Measurements from ENCODE around the gene CACNB2. TPM values are rescaled to one million over a fixed set of nuclear protein-coding genes. Genes with fewer than 3 reads are reported as not detected.

Gene CACNB2
- total RNA-seq, 4 donors from 2014 or later: 1.6 to 13.8 (median 5.0) TPM

DNA sequence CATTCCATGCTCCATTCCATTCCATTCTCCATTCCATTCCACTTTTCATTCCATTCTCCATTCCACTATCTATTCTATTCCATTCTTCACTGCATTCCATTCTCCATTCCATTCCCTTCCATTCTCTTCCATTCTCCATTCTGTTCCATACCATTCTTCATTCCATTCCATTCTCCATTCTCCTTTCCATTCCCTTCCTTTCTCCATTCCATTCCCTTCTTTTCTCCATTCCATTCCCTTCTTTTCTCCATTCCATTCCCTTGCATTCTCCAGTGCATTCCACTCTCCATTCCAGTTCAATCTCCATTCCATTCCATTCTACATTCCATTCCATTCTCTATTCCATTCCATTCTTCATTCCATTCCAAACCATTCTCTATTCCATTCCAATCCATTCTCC lies 430.9 kb downstream of the CACNB2 start:
- Histone ChIP-seq H3K27ac (no peak overlapping the region), H3K4me1 (no peaks in the 10 kb centered on the region), H3K4me3 (no peak overlapping the region), H3K27me3 (no peaks in the 10 kb centered on the region), H3K36me3 (peaks cover 0 to 18% (median 0%) of the 10 kb centered on the region in 3 donors), H3K9me3 (peaks cover 0 to 21% (median 0%) of the 10 kb centered on the region in 4 donors)
- no peak for TF ChIP-seq POLR2A (IDR thresholded peaks at IDR 0.05)
- TF ChIP-seq, protein P1, sequence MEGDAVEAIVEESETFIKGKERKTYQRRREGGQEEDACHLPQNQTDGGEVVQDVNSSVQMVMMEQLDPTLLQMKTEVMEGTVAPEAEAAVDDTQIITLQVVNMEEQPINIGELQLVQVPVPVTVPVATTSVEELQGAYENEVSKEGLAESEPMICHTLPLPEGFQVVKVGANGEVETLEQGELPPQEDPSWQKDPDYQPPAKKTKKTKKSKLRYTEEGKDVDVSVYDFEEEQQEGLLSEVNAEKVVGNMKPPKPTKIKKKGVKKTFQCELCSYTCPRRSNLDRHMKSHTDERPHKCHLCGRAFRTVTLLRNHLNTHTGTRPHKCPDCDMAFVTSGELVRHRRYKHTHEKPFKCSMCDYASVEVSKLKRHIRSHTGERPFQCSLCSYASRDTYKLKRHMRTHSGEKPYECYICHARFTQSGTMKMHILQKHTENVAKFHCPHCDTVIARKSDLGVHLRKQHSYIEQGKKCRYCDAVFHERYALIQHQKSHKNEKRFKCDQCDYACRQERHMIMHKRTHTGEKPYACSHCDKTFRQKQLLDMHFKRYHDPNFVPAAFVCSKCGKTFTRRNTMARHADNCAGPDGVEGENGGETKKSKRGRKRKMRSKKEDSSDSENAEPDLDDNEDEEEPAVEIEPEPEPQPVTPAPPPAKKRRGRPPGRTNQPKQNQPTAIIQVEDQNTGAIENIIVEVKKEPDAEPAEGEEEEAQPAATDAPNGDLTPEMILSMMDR (IDR thresholded peaks at IDR 0.05): no peak
- TF ChIP-seq EP300 (IDR thresholded peaks at IDR 0.05): no peak
- no peak for DNase-seq (ENCODE audit: low spot score in 2 of 2)

DNA sequence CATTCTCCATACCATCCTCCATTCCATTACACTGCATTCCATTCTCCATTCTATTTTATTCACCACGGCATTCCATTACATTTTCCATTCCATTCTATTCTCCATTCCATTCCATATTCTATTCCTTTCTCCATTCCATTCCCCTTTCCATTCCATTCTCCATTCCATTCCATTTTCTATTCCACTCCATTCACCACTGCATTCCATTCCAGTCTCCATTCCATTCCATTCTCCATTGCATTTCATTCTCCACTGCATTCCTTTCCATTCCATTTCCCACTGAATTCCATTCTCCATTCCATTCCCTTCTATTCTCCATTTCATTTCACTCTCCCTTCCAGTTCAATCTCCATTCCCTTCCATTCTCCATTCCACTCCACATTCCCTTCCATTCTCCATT lies 431.6 kb downstream of the CACNB2 start:
- DNase-seq (ENCODE audit: low spot score in 2 of 2): no peak
- H3K4me1 ChIP-seq: no peaks in the 10 kb centered on the region

DNA sequence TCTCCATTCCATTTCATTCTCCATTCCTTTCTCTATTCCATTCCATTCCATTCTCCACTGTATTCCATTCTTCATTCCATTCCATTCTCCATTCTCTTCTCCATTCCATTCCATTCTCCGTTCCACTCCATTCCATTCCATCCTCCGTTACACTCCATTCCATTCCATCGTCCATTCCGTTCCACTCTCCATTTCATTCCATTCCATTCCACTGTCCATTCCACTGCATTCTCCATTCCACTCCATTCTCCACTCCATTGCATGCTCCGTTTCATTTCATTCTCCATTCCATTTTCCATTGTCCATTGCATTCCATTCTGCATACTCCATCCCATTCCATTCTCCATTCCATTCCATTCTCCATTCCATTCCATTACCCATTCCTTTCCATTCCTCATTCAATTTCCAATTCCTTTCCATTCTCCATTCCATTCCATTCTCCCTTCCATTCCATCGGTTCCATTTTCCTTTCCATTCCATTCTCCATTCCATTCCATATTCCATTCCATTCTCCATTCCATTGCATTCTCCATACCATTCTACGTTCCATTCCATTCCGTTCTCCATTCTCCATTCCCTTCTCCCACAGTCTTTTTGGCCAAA lies 432.8 kb downstream of the CACNB2 start:
- H3K4me3 ChIP-seq: no peak overlapping the region
- no peak for DNase-seq (ENCODE audit: low spot score in 2 of 2)
- H3K27ac ChIP-seq: no peak overlapping the region
- no peaks in the 10 kb centered on the region for H3K4me1 ChIP-seq
- peaks cover 0 to 38% (median 4%) of the 10 kb centered on the region in 3 donors for H3K36me3 ChIP-seq
- no peak for TF ChIP-seq EP300 (IDR thresholded peaks at IDR 0.05)
- TF ChIP-seq, protein P1 (IDR thresholded peaks at IDR 0.05): no peak
- TF ChIP-seq POLR2A (IDR thresholded peaks at IDR 0.05): no peak
- 98 to 99% methylated on average over 8 of the region's 8 CpGs for WGBS, 2 donors
- H3K27me3 ChIP-seq: no peaks in the 10 kb centered on the region
- peaks cover 0 to 4% (median 0%) of the 10 kb centered on the region in 4 donors for H3K9me3 ChIP-seq

More for the DNA sequence above, 431.6 kb downstream of the CACNB2 start:
- Histone ChIP-seq H3K27me3 (no peaks in the 10 kb centered on the region), H3K27ac (no peak overlapping the region), H3K9me3 (peaks cover 0 to 14% (median 0%) of the 10 kb centered on the region in 4 donors), H3K4me3 (no peak overlapping the region), H3K36me3 (peaks cover 0 to 25% (median 3%) of the 10 kb centered on the region in 3 donors)
- TF ChIP-seq, protein P1 (IDR thresholded peaks at IDR 0.05): no peak
- TF ChIP-seq POLR2A (IDR thresholded peaks at IDR 0.05): no peak
- 96 to 97% methylated on average over 1 of the region's 1 CpG for WGBS, 2 donors

DNA sequence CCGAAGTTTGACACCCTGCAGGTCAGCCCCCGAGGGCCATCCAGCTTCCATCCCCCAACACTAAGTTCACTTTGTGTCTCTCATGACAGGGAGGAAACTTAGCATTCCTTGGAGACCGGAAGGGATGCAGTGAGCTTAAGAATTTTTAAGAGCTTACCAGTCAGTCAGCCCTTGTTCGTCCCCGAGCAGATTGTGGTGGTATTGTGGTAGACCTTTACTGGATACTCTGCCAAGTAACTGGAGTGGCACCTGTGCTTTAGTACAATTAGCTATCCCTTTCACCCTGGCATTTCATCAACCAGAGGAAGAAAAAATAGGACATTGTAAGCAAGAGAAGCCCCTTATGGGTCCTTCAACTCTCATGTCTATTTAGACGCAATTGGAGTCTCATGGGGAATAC lies 436.4 kb downstream of the CACNB2 start:
- Histone ChIP-seq H3K27ac (no peak overlapping the region), H3K4me3 (no peak overlapping the region), H3K36me3 (peaks cover 0 to 73% (median 4%) of the 10 kb centered on the region in 3 donors), H3K9me3 (no peaks in the 10 kb centered on the region), H3K27me3 (no peaks in the 10 kb centered on the region), H3K4me1 (no peaks in the 10 kb centered on the region)
- no peak for TF ChIP-seq EP300 (IDR thresholded peaks at IDR 0.05)
- WGBS, 2 donors: 98 to 99% methylated on average over 6 of the region's 6 CpGs
- DNase-seq (ENCODE audit: low spot score in 2 of 2): no peak

DNA sequence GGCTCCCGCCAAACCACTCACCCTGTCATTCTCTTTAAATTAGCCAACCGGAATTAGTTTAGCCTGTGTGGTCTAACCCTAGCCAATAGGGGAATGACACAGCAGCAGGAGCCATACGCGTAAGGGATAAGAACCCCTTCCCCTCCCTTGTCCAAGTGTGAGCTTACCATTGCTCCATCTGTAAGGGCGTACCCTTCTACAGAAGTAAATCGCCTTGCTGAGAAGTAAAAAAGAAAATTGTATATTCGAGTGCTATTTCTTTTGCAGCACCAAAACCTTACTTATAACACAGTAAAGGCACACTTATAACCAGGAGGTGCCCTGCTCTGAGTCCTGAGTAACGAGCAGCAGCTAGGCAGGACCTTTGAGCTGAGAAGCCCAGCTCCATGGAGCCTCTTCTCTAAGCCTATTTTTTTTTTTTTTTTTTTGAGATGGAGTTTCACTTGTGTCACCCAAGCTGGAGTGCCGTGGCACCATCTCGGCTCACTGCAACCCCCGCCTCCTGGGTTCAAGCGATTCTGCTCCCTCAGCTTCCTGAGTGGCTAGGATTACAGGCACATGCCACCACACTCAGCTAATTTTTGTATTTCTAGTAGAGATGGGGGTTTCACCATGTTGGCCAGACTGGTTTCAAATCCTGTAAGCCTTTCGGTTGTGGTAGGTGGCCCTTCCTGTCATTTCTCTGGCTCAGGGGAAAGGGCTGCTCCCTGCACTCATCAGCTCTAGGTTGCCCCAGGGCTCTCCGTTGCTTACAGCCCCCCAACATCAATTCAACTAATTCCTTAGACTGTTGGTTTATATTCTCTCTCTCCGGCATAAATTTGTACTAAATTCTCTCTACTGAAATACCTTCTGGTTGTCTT lies 437.8 kb downstream of the CACNB2 start:
- no peaks in the 10 kb centered on the region for H3K9me3 ChIP-seq
- no peak overlapping the region for H3K27ac ChIP-seq
- no peak for DNase-seq (ENCODE audit: low spot score in 2 of 2)
- no peaks in the 10 kb centered on the region for H3K4me1 ChIP-seq
- H3K27me3 ChIP-seq: no peaks in the 10 kb centered on the region
- TF ChIP-seq EP300 (IDR thresholded peaks at IDR 0.05) (no peak), POLR2A (IDR thresholded peaks at IDR 0.05) (no peak)
- TF ChIP-seq, protein P1 (IDR thresholded peaks at IDR 0.05): no peak
- 96 to 98% methylated on average over 15 of the region's 15 CpGs for WGBS, 2 donors
- peaks cover 0 to 88% (median 4%) of the 10 kb centered on the region in 3 donors for H3K36me3 ChIP-seq
- H3K4me3 ChIP-seq: no peak overlapping the region

Measured in tibial nerve (tissue), 4 donors.